MM.1S (cell line): ENCODE measurements around the gene NEUROD4.
A peak's percentile ranks its signal among the peaks of the same experiment; 100 is the strongest.

Experiments
- DNase-seq: peaks from one replicate; pipeline ENCODE4 v3.0.0-alpha.2; 2015
- H2AFZ ChIP-seq: fragments of 300-600 bp; sonication (generic); 2 replicates; pipeline ENCODE4 v1.6.0; 2016; ENCODE audit warnings: antibody characterized with exemption, low read length
- H3F3A ChIP-seq: fragments of 300-600 bp; sonication (generic); 2 replicates; pipeline ENCODE4 v1.6.1; 2016; ENCODE audit warnings: mild to moderate bottlenecking, antibody characterized with exemption, low read length, moderate library complexity, mixed read lengths; ENCODE audit not compliant: insufficient read depth
- H3K27ac ChIP-seq: fragments of 300-600 bp; sonication (generic); 2 replicates; pipeline ENCODE4 v1.5.1; 2016; ENCODE audit warnings: mild to moderate bottlenecking, low read length
- H3K27me3 ChIP-seq: fragments of 300-600 bp; sonication (generic); replicated peaks from 2 replicates; pipeline ENCODE4 v1.6.0; 2016; ENCODE audit warnings: low read length; ENCODE audit not compliant: insufficient read depth
- H3K36me3 ChIP-seq: fragments of 300-600 bp; sonication (generic); replicated peaks from 2 replicates; pipeline ENCODE4 v1.6.1; 2016; ENCODE audit warnings: mild to moderate bottlenecking, low read length, mixed read lengths; ENCODE audit not compliant: insufficient read depth
- H3K4me1 ChIP-seq: fragments of 300-600 bp; sonication (generic); 2 replicates; pipeline ENCODE4 v1.6.1; 2016; ENCODE audit warnings: low read length, mixed read lengths
- H3K4me2 ChIP-seq: fragments of 300-600 bp; sonication (generic); 2 replicates; pipeline ENCODE4 v1.6.0; 2016; ENCODE audit warnings: low read depth, low read length
- H3K4me3 ChIP-seq: fragments of 300-600 bp; sonication (generic); 2 replicates; pipeline ENCODE4 v1.5.1; 2016; ENCODE audit warnings: low read length, mixed read lengths
- H3K79me2 ChIP-seq: fragments of 300-600 bp; sonication (generic); 2 replicates; pipeline ENCODE4 v1.6.1; 2016; ENCODE audit warnings: mixed run types, low read length, mixed read lengths
- H3K9ac ChIP-seq: fragments of 300-600 bp; sonication (generic); 2 replicates; pipeline ENCODE4 v1.6.1; 2016; ENCODE audit warnings: low read length, mixed read lengths
- H3K9me2 ChIP-seq: fragments of 300-600 bp; sonication (generic); replicated peaks from 2 replicates; pipeline ENCODE4 v1.6.1; 2016; ENCODE audit warnings: mild to moderate bottlenecking, low read length, mixed read lengths; ENCODE audit not compliant: insufficient read depth
- H3K9me3 ChIP-seq: fragments of 300-600 bp; sonication (generic); replicated peaks from 2 replicates; pipeline ENCODE4 v1.6.1; 2016; ENCODE audit warnings: mild to moderate bottlenecking, low read length, mixed read lengths; ENCODE audit not compliant: insufficient read depth
- H4K20me1 ChIP-seq: fragments of 300-600 bp; sonication (generic); 2 replicates; pipeline ENCODE4 v1.6.1; 2016; ENCODE audit warnings: mild to moderate bottlenecking, low read length, moderate library complexity, mixed read lengths; ENCODE audit not compliant: insufficient read depth
- EZH2 ChIP-seq: fragments of 300-600 bp; sonication (generic); optimal IDR thresholded peaks from 2 replicates; pipeline ENCODE3; 2017; ENCODE audit warnings: low read depth, mild to moderate bottlenecking, antibody characterized with exemption, low read length, mixed read lengths
- EZH2phosphoT487 ChIP-seq: fragments of 300-600 bp; sonication (generic); IDR thresholded peaks from 2 replicates; pipeline ENCODE4 v1.6.1; 2018; ENCODE audit warnings: antibody characterized with exemption, low read length
- TF ChIP-seq, protein P1 (sequence below): fragments of 300-600 bp; sonication (generic); IDR thresholded peaks from 2 replicates; pipeline ENCODE4 v1.5.1; 2016; ENCODE audit warnings: antibody characterized with exemption, low read length, mixed read lengths

The NEUROD4 gene

GRCh38 chr12:54991991-54992375 lies 27.8 kb upstream of the NEUROD4 start:
- 0 out of 2 replicates have a peak, but pooled peaks cover 6% of the 10 kb centered on the region for H3F3A ChIP-seq
- no peak overlapping the region for H3K9ac ChIP-seq
- H3K4me2 ChIP-seq: no peak overlapping the region
- H3K9me3 ChIP-seq: no peaks in the 10 kb centered on the region
- H2AFZ ChIP-seq: no peak overlapping the region
- H3K79me2 ChIP-seq: no peaks in the 10 kb centered on the region
- no peak for DNase-seq
- no peaks in the 10 kb centered on the region for H3K27me3 ChIP-seq
- no peak overlapping the region for H3K4me3 ChIP-seq
- no peaks in the 10 kb centered on the region for H3K9me2 ChIP-seq
- peaks cover 22% of the 10 kb centered on the region for H3K4me1 ChIP-seq
- H4K20me1 ChIP-seq: no peaks in the 10 kb centered on the region
- no peak for TF ChIP-seq EZH2phosphoT487
- TF ChIP-seq, protein P1, sequence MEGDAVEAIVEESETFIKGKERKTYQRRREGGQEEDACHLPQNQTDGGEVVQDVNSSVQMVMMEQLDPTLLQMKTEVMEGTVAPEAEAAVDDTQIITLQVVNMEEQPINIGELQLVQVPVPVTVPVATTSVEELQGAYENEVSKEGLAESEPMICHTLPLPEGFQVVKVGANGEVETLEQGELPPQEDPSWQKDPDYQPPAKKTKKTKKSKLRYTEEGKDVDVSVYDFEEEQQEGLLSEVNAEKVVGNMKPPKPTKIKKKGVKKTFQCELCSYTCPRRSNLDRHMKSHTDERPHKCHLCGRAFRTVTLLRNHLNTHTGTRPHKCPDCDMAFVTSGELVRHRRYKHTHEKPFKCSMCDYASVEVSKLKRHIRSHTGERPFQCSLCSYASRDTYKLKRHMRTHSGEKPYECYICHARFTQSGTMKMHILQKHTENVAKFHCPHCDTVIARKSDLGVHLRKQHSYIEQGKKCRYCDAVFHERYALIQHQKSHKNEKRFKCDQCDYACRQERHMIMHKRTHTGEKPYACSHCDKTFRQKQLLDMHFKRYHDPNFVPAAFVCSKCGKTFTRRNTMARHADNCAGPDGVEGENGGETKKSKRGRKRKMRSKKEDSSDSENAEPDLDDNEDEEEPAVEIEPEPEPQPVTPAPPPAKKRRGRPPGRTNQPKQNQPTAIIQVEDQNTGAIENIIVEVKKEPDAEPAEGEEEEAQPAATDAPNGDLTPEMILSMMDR: no peak
- TF ChIP-seq EZH2: no peak
- H3K36me3 ChIP-seq: no peaks in the 10 kb centered on the region
- no peak overlapping the region for H3K27ac ChIP-seq

DNA sequence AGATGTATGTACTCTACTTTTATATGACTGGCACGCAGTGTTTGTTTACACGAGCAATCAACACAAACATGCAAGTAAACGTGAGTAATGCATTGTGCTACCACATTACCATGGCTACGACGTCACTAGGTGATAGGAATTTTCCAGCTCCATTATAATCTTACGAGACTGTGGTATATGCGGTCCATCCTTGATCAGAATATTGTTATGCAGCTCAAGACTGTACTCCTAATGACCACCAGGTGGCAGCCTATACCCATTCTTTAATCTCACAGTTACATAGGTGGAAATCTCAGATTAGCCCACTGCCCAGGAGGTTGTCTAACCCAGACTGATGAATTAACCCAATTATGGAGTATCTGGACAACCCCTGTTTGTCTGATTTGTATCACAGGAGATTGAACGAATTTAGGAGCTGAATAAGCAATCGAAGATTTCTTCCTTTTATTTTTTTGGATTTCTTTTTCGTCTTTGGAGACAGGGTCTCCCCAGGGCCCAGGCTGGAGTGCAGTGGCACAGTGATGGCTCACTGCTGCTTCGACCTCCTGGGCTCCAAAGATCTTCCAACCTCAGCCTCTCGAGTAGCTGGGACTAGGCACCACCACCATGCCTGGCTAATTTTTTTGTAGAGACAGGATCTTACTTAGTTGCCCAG lies 26.5 kb upstream of the NEUROD4 start:
- Histone ChIP-seq H3K9ac (no peak overlapping the region), H3K4me1 (peaks cover 21% of the 10 kb centered on the region), H3K9me2 (no peaks in the 10 kb centered on the region), H3K9me3 (no peaks in the 10 kb centered on the region), H3K4me2 (no peak overlapping the region), H4K20me1 (no peaks in the 10 kb centered on the region), H3F3A (0 out of 2 replicates have a peak, but pooled peaks cover 6% of the 10 kb centered on the region), H2AFZ (no peak overlapping the region), H3K4me3 (no peak overlapping the region), H3K27me3 (no peaks in the 10 kb centered on the region), H3K79me2 (no peaks in the 10 kb centered on the region), H3K27ac (no peak overlapping the region), H3K36me3 (no peaks in the 10 kb centered on the region)
- peak; percentile 56 for DNase-seq
- TF ChIP-seq EZH2: no peak
- TF ChIP-seq, protein P1: peak; percentile 86

DNA sequence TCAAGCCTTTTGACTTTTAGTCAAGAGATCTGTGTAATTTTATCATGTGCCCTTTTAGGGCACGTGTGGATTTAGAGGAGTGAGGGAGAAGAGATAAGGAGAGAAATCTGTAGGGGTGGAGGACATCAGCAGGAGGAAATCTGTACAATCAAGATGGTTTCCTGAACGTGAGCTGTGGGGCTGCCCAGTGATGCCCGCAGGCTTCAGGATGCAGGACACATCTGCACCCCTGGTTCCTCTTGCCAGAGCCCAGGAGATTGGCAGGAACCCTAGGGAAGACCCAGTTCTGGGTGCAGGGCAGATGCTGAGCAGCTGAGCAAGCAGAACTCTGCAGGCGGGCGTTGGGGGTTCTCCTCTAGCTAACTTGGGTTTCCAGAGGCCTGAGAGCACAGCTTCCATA lies 23.6 kb upstream of the NEUROD4 start:
- Histone ChIP-seq H3K27ac (no peak overlapping the region), H3K27me3 (no peaks in the 10 kb centered on the region), H3F3A (0 out of 2 replicates have a peak, but pooled peaks cover 6% of the 10 kb centered on the region), H3K4me2 (no peak overlapping the region), H3K9me3 (no peaks in the 10 kb centered on the region), H3K9ac (no peak overlapping the region), H3K4me3 (no peak overlapping the region), H3K79me2 (no peaks in the 10 kb centered on the region), H2AFZ (no peak overlapping the region), H4K20me1 (no peaks in the 10 kb centered on the region), H3K36me3 (no peaks in the 10 kb centered on the region), H3K9me2 (no peaks in the 10 kb centered on the region), H3K4me1 (peaks cover 20% of the 10 kb centered on the region)
- DNase-seq: no peak
- TF ChIP-seq, protein P1: no peak
- TF ChIP-seq EZH2: no peak
- TF ChIP-seq EZH2phosphoT487: no peak
